ENCODE measurements around the gene SPTB. TPM values are rescaled to one million over a fixed set of nuclear protein-coding genes. Genes with fewer than 3 reads are reported as not detected.

Gene SPTB
- total RNA-seq, 1 experiment from 2014 or later = 0.13 TPM

- Histone ChIP-seq H3K27me3 (no peaks in the 10 kb centered on the region), H3K9me3 (peaks cover 16% of the 10 kb centered on the region), H3K4me3 (no peak overlapping the region), H3K36me3 (peaks cover 5% of the 10 kb centered on the region; the same call in 1 of the 2 replicates)
- no peak for DNase-seq
These were observed 163.9 kb downstream of the SPTB start for GRCh38 chr14:64715628-64716412.

GRCh38 chr14:64715146-64715627 lies 164.5 kb downstream of the SPTB start:
- H3K9me3 ChIP-seq = peaks cover 16% of the 10 kb centered on the region
- H3K4me3 ChIP-seq = no peak overlapping the region
- peaks cover 5% of the 10 kb centered on the region; the same call in 1 of the 2 replicates for H3K36me3 ChIP-seq

DNA sequence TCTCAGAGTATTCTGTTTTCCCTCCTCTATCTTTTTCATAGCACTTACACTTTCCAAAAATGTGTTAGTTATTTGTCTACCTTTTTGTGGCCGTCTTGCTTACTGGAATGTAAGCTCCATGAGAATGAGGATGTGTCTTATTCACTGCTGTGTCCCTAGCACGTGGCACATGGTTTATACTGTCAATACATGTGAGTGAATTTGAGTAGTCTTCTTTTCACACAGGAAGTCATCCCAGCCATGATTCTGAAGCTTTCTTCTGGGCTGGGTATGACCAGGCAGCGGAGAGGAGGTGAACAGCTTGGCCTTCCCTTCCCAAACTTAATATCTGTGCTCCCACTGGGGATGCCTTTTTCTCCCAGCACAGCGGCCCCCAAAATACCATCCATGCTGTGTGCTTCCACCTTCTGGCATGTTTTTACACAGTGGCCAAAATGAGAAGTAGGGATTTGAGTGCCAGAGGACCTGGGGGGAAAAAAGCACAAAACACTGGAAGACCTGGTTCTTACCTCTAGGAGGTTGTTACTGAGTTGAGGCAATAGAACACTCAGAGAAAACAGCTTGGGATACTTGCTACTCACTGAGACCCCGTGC lies 165.2 kb downstream of the SPTB start:
- Histone ChIP-seq H3K4me3 (no peak overlapping the region), H3K36me3 (peaks cover 8% of the 10 kb centered on the region; the same call in 1 of the 2 replicates), H3K9me3 (peaks cover 16% of the 10 kb centered on the region), H3K27me3 (no peaks in the 10 kb centered on the region)
- DNase-seq = no peak

More at GRCh38 chr14:64715146-64715627, 164.5 kb downstream of the SPTB start:
- H3K27me3 ChIP-seq = no peaks in the 10 kb centered on the region
- DNase-seq = no peak

GRCh38 chr14:64713677-64714076 lies 166.0 kb downstream of the SPTB start:
- H3K27me3 ChIP-seq = no peaks in the 10 kb centered on the region
- no peak overlapping the region for H3K4me3 ChIP-seq
- peaks cover 8% of the 10 kb centered on the region; the same call in 1 of the 2 replicates for H3K36me3 ChIP-seq
- DNase-seq = no peak
- peaks cover 16% of the 10 kb centered on the region for H3K9me3 ChIP-seq

- Histone ChIP-seq H3K4me3 (no peak overlapping the region), H3K36me3 (peaks cover 8% of the 10 kb centered on the region), H3K27me3 (no peaks in the 10 kb centered on the region), H3K9me3 (peaks cover 16% of the 10 kb centered on the region)
- DNase-seq = no peak
These were observed 168.7 kb downstream of the SPTB start for GRCh38 chr14:64711039-64711438.

GRCh38 chr14:64709126-64709525 lies 170.6 kb downstream of the SPTB start:
- peaks cover 15% of the 10 kb centered on the region for H3K9me3 ChIP-seq
- peaks cover 3% of the 10 kb centered on the region for H3K36me3 ChIP-seq
- no peak for DNase-seq
- H3K4me3 ChIP-seq = no peak overlapping the region
- no peaks in the 10 kb centered on the region for H3K27me3 ChIP-seq

- no peak overlapping the region for H3K4me3 ChIP-seq
- H3K36me3 ChIP-seq = peaks cover 3% of the 10 kb centered on the region
- no peaks in the 10 kb centered on the region for H3K27me3 ChIP-seq
- DNase-seq = no peak
- H3K9me3 ChIP-seq = peaks cover 8% of the 10 kb centered on the region; the same call in 1 of the 2 replicates
These were observed 171.3 kb downstream of the SPTB start for GRCh38 chr14:64708148-64709004.

- DNase-seq = peak; percentile 43
- no peak overlapping the region for H3K4me3 ChIP-seq
These were observed 172.0 kb downstream of the SPTB start for GRCh38 chr14:64707661-64708060.

GRCh38 chr14:64706593-64707193 lies 173.0 kb downstream of the SPTB start:
- Histone ChIP-seq H3K27me3 (no peaks in the 10 kb centered on the region), H3K4me3 (no peak overlapping the region; the same call in 1 of the 2 replicates), H3K9me3 (no peaks in the 10 kb centered on the region)

More at GRCh38 chr14:64707661-64708060, 172.0 kb downstream of the SPTB start:
- H3K9me3 ChIP-seq = peaks cover under 1% of the 10 kb centered on the region; the same call in 1 of the 2 replicates
- H3K27me3 ChIP-seq = no peaks in the 10 kb centered on the region
- H3K36me3 ChIP-seq = peaks cover 3% of the 10 kb centered on the region

DNA sequence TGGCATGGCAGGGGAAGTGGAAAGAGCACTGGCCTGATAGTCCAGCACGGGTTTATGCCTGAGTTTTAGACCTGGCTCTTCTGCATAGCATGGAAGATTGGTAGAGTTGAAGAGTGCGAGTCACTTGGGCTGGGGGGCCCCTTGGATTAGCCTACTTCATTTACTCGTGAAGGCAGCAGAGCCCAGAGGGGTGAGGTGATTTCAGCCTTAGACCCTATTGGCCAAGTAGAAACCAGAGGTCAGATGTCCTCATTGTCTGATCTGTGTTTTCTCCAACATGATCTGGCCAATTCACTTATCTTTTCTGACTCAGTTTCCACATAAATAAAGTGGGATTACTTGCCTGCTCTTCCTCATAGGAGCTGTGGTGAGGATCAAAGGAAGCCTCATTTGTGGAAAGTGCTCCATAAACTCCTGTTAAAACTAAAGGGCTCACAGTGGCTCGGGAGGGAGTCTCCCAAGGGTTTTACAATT lies 173.6 kb downstream of the SPTB start:
- H3K36me3 ChIP-seq = peaks cover 3% of the 10 kb centered on the region
- no peaks in the 10 kb centered on the region for H3K27me3 ChIP-seq
- H3K4me3 ChIP-seq = peak overlapping the region; percentile 81
- H3K9me3 ChIP-seq = no peaks in the 10 kb centered on the region
- no peak for DNase-seq

More at GRCh38 chr14:64706593-64707193, 173.0 kb downstream of the SPTB start:
- no peak for DNase-seq
- H3K36me3 ChIP-seq = peaks cover 3% of the 10 kb centered on the region

GRCh38 chr14:64705381-64706118 lies 174.2 kb downstream of the SPTB start:
- H3K4me3 ChIP-seq = peak overlapping the region; percentile 81
- peaks cover 3% of the 10 kb centered on the region for H3K36me3 ChIP-seq
- DNase-seq = no peak
- no peaks in the 10 kb centered on the region for H3K9me3 ChIP-seq
- H3K27me3 ChIP-seq = no peaks in the 10 kb centered on the region

DNA sequence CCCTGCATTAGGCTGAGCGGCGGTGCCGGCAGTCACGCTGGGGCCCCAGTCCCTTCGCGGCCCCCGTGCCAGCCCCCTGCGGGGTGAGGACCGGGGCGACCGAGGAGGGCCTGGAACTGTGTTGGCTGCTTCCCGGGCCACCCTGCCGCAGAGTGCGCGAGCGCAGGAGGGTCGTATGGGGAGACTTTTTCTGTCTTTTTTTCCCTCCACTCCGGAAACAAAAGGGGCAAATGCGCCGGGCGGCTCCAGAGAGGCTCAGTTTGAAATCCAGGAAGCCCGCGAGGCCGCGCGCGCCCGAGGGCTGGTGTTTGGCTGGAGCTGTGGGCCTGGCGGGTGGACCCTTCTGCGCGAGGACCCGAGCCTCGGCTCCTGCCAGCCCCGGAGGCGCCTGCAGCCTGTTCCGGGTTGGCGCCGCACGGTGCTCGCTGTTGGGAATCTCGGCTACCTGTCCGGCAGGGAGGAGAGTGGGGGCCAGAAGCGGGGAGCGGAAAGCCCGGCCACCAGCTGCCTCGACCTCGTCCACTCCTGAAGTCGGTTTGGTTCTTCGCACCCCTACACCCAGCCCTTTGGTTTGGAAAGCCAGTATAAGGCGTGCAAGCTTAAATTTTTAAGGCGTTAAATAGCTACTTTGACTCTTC lies 174.8 kb downstream of the SPTB start:
- peak; percentile 14 for DNase-seq
- Histone ChIP-seq H3K36me3 (peaks cover 1% of the 10 kb centered on the region), H3K4me3 (peak overlapping the region; percentile 81), H3K27me3 (no peaks in the 10 kb centered on the region), H3K9me3 (no peaks in the 10 kb centered on the region)

- Histone ChIP-seq H3K27me3 (no peaks in the 10 kb centered on the region), H3K4me3 (peak within 1 kb of the TSS; percentile 81), H3K9me3 (no peaks in the 10 kb centered on the region), H3K36me3 (no peaks in the 10 kb centered on the region; the same call in 1 of the 2 replicates)
- peak; percentile 87 for DNase-seq
These were observed 175.5 kb downstream of the SPTB start, which contains the start of gene PLEKHG3 for GRCh38 chr14:64704143-64704742. TSS of gene PLEKHG3 (plus strand) at chr14:64704424. CDS start at chr14:64727632, 23,208 bp downstream.

- Histone ChIP-seq H3K36me3 (no peaks in the 10 kb centered on the region; the same call in 1 of the 2 replicates), H3K4me3 (peak overlapping the region; percentile 81), H3K27me3 (no peaks in the 10 kb centered on the region), H3K9me3 (no peaks in the 10 kb centered on the region)
- DNase-seq = no peak
These were observed 176.1 kb downstream of the SPTB start for GRCh38 chr14:64703395-64704142.
